ENCODE measurements around the gene MEFV.

GRCh38 chr16:3256866-3257465, 533 bp upstream of the MEFV start:
- no peak for TF ChIP-seq CTCF (IDR thresholded peaks at IDR 0.05 in 4 of 5, conservative IDR thresholded peaks at IDR 0.05 in 1 of 5)
- TF ChIP-seq POLR2A (IDR thresholded peaks at IDR 0.05), result no peak
